Fibroblast of gingiva (primary cell): ENCODE results near the gene FANCC.

Experiments used
- DNase-seq: peaks from one replicate; pipeline ENCODE4 v3.0.0-alpha.2; 2011; ENCODE audit warnings: low read depth

Gene FANCC

GRCh38 chr9:95070549-95071021, 246.9 kb downstream of the FANCC start:
- DNase-seq = no peak

DNA sequence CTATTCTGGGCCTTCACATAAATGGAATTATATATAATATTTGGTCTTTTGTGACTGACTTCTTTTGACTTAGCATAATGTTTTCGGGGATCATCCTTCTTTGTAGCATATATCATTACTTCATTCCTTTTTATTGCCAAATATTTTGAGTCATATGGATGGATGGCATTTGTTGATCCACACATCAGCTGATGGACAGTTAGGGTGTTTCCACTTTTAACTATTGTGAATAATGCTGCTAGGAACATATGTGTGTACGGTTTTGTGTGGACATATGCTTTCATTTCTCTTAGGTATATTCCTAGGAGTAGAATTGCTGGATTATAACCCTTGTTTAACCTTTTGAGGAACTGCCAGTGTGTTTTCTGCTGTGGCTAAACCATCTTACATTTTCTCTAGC, 249.6 kb downstream of the FANCC start:
- DNase-seq = no peak

GRCh38 chr9:95067057-95067456, 250.5 kb downstream of the FANCC start:
- DNase-seq = no peak

GRCh38 chr9:95065224-95065623, 252.3 kb downstream of the FANCC start:
- no peak for DNase-seq

- no peak for DNase-seq
Measured at GRCh38 chr9:95063300-95063699, 254.2 kb downstream of the FANCC start.

GRCh38 chr9:95062596-95063065, 254.9 kb downstream of the FANCC start:
- DNase-seq = no peak

DNA sequence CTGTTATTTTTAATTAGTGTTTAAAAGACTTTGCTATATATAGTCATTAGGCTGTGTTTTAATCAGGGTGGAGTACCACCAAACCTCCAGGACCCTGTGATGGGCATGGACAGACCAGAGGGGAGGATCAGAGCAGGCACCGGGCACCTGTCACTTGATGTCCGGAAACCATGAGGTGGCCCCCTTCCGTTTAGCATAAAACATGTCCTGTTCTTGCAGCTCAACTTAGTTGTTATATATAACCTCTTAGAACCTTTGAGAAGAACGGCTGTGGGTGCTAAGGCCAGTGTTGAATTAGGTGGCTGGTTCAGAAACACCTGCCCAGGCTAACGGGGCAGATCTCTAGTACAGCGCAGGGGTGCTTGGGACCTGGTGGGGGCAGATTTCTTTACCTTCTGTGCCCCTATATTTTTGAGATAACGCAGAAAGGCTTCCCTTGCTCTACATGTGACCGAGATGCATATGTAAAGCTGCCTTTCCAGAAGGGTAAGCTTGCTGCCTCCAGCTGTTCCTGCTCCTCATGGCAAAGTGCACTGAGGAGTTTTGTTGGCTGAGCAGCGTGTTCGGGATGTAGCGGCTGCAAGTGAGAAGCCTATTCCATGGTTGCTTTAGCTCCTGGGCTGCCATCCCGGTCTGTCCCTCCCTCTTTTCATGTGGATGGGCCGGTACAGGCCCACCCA, 255.5 kb downstream of the FANCC start:
- DNase-seq = no peak

DNA sequence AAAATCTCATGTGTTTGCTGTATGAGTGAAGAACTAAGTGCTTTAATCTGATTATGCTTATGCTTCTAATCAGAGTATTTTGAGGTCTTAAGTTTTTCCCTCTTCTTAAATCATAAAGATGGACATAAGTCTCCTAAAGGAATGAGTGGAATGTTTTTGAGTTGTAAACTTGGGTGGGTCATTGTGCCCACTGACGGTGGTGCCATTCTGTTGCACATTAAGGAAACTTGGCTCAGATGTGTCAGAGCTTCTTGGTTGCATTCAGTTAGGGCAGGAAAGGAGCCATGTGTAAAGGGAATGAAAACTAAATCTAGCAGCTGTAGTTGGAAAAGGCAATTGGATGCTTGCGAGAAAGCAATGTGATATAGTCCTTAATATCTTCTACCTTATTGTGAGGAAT, 256.6 kb downstream of the FANCC start:
- no peak for DNase-seq

- DNase-seq = no peak
Measured at GRCh38 chr9:95060234-95060633, 257.3 kb downstream of the FANCC start.

DNA sequence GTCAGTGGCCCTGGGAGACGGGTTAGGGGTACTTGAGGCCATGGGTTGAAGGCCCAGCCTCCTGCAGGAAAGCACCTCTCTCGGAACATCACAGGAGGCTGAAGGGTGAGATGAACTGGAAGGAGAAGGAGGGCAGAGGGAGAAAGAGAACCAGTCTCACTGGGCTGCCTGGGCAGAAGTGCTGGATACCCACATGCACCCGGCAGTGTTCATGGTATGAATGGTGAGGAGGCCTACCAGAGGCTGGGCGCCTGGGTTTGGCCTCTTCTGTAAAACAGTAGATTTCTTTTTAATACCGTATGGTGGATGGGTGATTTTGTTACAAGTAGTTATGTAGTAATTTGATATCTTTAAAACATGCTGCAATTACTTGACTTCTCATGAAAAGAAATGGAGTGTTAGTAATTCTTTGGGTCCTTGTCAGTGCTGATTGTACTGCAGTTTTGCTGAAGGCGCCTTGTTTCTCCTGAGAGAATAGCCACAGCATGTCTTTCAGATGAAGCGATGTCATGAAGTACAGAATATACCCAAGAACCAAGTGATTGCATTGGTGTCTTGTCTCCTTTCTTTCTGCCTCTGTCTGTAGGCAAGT, 258.6 kb downstream of the FANCC start:
- peak; percentile 37 for DNase-seq

- DNase-seq = no peak
Measured at GRCh38 chr9:95058121-95058785, 259.3 kb downstream of the FANCC start.

DNA sequence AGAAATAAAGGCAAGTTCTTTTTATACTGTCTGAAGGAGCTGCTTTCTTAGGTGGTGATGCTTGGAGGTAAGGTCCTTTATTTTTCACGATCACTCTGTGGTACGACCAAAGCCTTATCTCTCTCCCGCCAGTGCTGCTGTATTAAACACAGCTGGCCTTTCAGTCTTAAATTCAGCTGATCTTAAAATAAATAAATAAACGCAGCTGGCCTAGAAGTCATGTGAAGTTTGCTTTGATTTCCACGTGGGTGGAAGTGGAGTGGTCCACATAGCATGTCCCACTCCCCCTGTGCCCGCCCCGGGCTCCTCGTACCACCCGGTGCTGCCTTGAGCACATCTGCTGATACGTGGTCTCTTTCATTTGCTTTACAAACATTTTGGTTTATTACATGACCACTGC, 260.4 kb downstream of the FANCC start:
- DNase-seq = no peak

- DNase-seq = peak; percentile 45
Measured at GRCh38 chr9:95055851-95056551, 261.5 kb downstream of the FANCC start.

- no peak for DNase-seq
Measured at GRCh38 chr9:95055334-95055850, 262.1 kb downstream of the FANCC start.

- no peak for DNase-seq
Measured at GRCh38 chr9:95053611-95054570, 263.6 kb downstream of the FANCC start.

DNA sequence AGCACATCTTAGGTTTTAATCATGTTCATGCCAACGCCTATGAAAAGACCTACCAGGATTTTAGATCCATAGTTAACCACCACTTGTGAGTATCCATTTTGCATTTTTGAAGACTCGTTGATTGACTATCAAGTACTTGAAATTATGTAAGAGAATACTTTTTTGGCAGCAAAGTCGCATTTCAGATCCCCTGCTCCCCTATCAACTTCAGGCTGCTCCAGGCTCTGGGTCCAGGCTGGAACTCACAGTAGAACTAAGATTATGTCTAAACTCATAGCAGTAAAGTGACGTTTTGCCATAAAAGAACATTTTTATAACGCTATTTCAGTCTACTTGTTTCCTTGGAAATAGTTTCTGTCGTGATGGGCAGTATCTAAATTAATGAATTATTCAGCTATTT, 267.7 kb downstream of the FANCC start:
- DNase-seq = no peak
